GM19467 (cell line): ENCODE data around the gene ZEB1.
"Not testable (repeated sequence)": the region's sequence is repeated elsewhere in the genome, so short reads cannot be mapped to it uniquely, and the experiment has no call there.

Experiments
- ATAC-seq: cut with Tn5 transposase; IDR thresholded peaks from one replicate; pipeline ENCODE4 v1.9.1; 2021; ENCODE audit warnings: mild to moderate bottlenecking, moderate library complexity; ENCODE audit not compliant: unreplicated experiment

The ZEB1 gene

GRCh38 chr10:31479752-31480151 lies 160.7 kb downstream of the ZEB1 start:
- ATAC-seq: no peak

GRCh38 chr10:31483546-31483945 lies 164.5 kb downstream of the ZEB1 start:
- no peak for ATAC-seq

- ATAC-seq: no peak
Observed at GRCh38 chr10:31484431-31485135, 165.6 kb downstream of the ZEB1 start.

- ATAC-seq: peak; percentile 69
Observed at GRCh38 chr10:31490858-31491504, 172.0 kb downstream of the ZEB1 start.

GRCh38 chr10:31507427-31507826 lies 188.4 kb downstream of the ZEB1 start:
- ATAC-seq: no peak

- no peak for ATAC-seq
Observed at GRCh38 chr10:31508234-31508633, 189.2 kb downstream of the ZEB1 start.

GRCh38 chr10:31508882-31509281 lies 189.9 kb downstream of the ZEB1 start:
- ATAC-seq: no peak

- ATAC-seq: no peak
Observed at GRCh38 chr10:31509989-31510388, 191.0 kb downstream of the ZEB1 start.

GRCh38 chr10:31515116-31515515 lies 196.1 kb downstream of the ZEB1 start:
- no peak for ATAC-seq

GRCh38 chr10:31515819-31516402 lies 196.9 kb downstream of the ZEB1 start:
- ATAC-seq: no peak

- ATAC-seq: no peak
Observed at GRCh38 chr10:31520986-31521831, 202.2 kb downstream of the ZEB1 start.

GRCh38 chr10:31522820-31523219 lies 203.8 kb downstream of the ZEB1 start:
- no peak for ATAC-seq

GRCh38 chr10:31524460-31524859 lies 205.4 kb downstream of the ZEB1 start:
- no peak for ATAC-seq

- ATAC-seq: no peak
Observed at GRCh38 chr10:31526178-31526577, 207.2 kb downstream of the ZEB1 start.

- no peak for ATAC-seq
Observed at GRCh38 chr10:31526681-31527080, 207.7 kb downstream of the ZEB1 start.

GRCh38 chr10:31528831-31529230 lies 209.8 kb downstream of the ZEB1 start:
- no peak for ATAC-seq

GRCh38 chr10:31536302-31536701 lies 217.3 kb downstream of the ZEB1 start:
- no peak for ATAC-seq

GRCh38 chr10:31549896-31550295 lies 230.9 kb downstream of the ZEB1 start:
- ATAC-seq: no peak

- no peak for ATAC-seq
Observed at GRCh38 chr10:31554556-31554955, 235.5 kb downstream of the ZEB1 start.

- no peak for ATAC-seq
Observed at GRCh38 chr10:31557854-31558253, 238.8 kb downstream of the ZEB1 start.

- not testable (repeated sequence) for ATAC-seq
Observed at GRCh38 chr10:31568252-31568861, 249.3 kb downstream of the ZEB1 start.
